Mammary epithelial cell (primary cell): ENCODE data around the gene C2CD3.

Experiments used
- EZH2 ChIP-seq: IDR thresholded peaks from 2 replicates; pipeline ENCODE4 v1.6.1; 2012; ENCODE audit warnings: low read length, inconsistent platforms, borderline replicate concordance
- TF ChIP-seq, protein P1 (sequence below), 2 donors: IDR thresholded peaks in 1 of 2; conservative IDR thresholded peaks in 1 of 2; 2 replicates each; pipeline ENCODE4 v1.5.1; 2011 to 2012; ENCODE audit warnings: inconsistent platforms in 2 of 2, low read length in 2 of 2, mild to moderate bottlenecking in 2 of 2, control low read depth in 1 of 2, low read depth in 1 of 2; ENCODE audit not compliant: insufficient read depth in 1 of 2; ENCODE audit errors: extremely low read depth in 1 of 2

DNA sequence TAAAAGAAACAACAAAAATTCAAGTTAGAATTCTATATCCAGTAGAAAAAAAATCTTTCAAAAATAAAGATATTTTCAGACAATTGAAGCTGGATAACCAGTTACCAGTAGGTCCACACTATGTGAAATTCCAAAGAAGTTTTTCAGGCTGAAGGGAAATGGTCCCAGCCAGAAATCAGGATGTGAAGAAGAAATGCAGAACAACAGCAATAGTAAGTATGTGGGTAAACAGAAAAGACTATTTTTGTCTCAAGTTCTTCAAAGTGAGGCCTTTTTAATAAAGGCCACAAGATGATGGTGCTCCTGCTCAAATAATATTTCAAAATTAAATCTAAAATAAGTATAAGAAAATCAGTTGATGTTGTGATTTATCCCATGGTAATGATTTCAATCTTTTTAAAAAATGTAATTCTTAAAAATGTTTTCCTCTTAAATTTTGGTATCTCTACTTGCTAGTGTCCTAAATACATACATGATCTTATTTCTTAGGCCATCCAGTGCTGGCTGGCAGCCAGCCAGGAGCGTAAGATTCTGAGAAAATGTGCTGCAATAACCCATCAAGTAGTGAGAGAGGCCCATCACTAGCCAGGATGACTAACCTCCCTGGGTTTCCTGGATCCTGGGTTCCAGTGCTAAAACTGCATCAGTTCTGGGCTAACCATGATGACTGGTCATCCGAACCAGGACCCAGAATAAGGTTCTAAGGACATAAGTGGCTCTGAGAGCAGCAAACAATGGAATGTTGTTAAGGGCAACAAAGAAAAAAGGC, 146.4 kb downstream of the C2CD3 start:
- TF ChIP-seq, protein P1, sequence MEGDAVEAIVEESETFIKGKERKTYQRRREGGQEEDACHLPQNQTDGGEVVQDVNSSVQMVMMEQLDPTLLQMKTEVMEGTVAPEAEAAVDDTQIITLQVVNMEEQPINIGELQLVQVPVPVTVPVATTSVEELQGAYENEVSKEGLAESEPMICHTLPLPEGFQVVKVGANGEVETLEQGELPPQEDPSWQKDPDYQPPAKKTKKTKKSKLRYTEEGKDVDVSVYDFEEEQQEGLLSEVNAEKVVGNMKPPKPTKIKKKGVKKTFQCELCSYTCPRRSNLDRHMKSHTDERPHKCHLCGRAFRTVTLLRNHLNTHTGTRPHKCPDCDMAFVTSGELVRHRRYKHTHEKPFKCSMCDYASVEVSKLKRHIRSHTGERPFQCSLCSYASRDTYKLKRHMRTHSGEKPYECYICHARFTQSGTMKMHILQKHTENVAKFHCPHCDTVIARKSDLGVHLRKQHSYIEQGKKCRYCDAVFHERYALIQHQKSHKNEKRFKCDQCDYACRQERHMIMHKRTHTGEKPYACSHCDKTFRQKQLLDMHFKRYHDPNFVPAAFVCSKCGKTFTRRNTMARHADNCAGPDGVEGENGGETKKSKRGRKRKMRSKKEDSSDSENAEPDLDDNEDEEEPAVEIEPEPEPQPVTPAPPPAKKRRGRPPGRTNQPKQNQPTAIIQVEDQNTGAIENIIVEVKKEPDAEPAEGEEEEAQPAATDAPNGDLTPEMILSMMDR (conservative IDR thresholded peaks at IDR 0.05 in 1 of 2, IDR thresholded peaks at IDR 0.05 in 1 of 2; ENCODE audit: extremely low read depth in 1 of 2, insufficient read depth in 1 of 2, low read depth in 1 of 2, low read length in 2 of 2) = no peak
- TF ChIP-seq EZH2 = no peak
